Liver (tissue), 3 donors: ENCODE measurements around the gene ERBIN.

Experiments
- CTCF ChIP-seq: fragments of 150-350 bp; IDR thresholded peaks from 2 replicates; pipeline ENCODE4 v1.5.1; 2017; ENCODE audit warnings: improper control_type of control experiment, low read depth, low read length; ENCODE audit not compliant: missing input control
- FOXA1 ChIP-seq: IDR thresholded peaks from 2 replicates; pipeline ENCODE4 v1.6.1; 2016; ENCODE audit warnings: antibody characterized with exemption
- HNF4A ChIP-seq, 2 donors: conservative IDR thresholded peaks; 2 replicates each; pipeline ENCODE4 v1.6.1; 2016; ENCODE audit warnings: antibody characterized with exemption in 2 of 2, mild to moderate bottlenecking in 2 of 2
- MAX ChIP-seq: IDR thresholded peaks from 2 replicates; pipeline ENCODE4 v1.6.1; 2016; ENCODE audit warnings: antibody characterized with exemption
- RXRA ChIP-seq, 2 donors: IDR thresholded peaks; 2 replicates each; pipeline ENCODE4 v1.6.1; 2017 to 2018; ENCODE audit warnings: antibody characterized with exemption in 2 of 2, mild to moderate bottlenecking in 1 of 2
- YY1 ChIP-seq: IDR thresholded peaks from 2 replicates; pipeline ENCODE4 v1.6.1; 2016; ENCODE audit warnings: antibody characterized with exemption, mild to moderate bottlenecking
- TF ChIP-seq, protein P1 (sequence below): IDR thresholded peaks from 2 replicates; pipeline ENCODE4 v1.6.1; 2016; ENCODE audit warnings: antibody characterized with exemption
- TF ChIP-seq, protein P2 (sequence below): IDR thresholded peaks from 2 replicates; pipeline ENCODE4 v1.6.1; 2016; ENCODE audit warnings: antibody characterized with exemption, mild to moderate bottlenecking
- donor health status: healthy.
- donor health status: healthy.

GRCh38 chr5:66010476-66010875, 84.1 kb downstream of the ERBIN start:
- TF ChIP-seq MAX (no peak), CTCF (no peak), RXRA (IDR thresholded peaks at IDR 0.05) (no peak), YY1 (no peak), FOXA1 (no peak), HNF4A (conservative IDR thresholded peaks at IDR 0.05) (no peak)
- TF ChIP-seq, protein P1, sequence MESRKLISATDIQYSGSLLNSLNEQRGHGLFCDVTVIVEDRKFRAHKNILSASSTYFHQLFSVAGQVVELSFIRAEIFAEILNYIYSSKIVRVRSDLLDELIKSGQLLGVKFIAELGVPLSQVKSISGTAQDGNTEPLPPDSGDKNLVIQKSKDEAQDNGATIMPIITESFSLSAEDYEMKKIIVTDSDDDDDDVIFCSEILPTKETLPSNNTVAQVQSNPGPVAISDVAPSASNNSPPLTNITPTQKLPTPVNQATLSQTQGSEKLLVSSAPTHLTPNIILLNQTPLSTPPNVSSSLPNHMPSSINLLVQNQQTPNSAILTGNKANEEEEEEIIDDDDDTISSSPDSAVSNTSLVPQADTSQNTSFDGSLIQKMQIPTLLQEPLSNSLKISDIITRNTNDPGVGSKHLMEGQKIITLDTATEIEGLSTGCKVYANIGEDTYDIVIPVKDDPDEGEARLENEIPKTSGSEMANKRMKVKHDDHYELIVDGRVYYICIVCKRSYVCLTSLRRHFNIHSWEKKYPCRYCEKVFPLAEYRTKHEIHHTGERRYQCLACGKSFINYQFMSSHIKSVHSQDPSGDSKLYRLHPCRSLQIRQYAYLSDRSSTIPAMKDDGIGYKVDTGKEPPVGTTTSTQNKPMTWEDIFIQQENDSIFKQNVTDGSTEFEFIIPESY, result no peak
- TF ChIP-seq, protein P2, sequence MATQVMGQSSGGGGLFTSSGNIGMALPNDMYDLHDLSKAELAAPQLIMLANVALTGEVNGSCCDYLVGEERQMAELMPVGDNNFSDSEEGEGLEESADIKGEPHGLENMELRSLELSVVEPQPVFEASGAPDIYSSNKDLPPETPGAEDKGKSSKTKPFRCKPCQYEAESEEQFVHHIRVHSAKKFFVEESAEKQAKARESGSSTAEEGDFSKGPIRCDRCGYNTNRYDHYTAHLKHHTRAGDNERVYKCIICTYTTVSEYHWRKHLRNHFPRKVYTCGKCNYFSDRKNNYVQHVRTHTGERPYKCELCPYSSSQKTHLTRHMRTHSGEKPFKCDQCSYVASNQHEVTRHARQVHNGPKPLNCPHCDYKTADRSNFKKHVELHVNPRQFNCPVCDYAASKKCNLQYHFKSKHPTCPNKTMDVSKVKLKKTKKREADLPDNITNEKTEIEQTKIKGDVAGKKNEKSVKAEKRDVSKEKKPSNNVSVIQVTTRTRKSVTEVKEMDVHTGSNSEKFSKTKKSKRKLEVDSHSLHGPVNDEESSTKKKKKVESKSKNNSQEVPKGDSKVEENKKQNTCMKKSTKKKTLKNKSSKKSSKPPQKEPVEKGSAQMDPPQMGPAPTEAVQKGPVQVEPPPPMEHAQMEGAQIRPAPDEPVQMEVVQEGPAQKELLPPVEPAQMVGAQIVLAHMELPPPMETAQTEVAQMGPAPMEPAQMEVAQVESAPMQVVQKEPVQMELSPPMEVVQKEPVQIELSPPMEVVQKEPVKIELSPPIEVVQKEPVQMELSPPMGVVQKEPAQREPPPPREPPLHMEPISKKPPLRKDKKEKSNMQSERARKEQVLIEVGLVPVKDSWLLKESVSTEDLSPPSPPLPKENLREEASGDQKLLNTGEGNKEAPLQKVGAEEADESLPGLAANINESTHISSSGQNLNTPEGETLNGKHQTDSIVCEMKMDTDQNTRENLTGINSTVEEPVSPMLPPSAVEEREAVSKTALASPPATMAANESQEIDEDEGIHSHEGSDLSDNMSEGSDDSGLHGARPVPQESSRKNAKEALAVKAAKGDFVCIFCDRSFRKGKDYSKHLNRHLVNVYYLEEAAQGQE, result no peak
